Measurements from ENCODE around the gene DENND11. TPM values are rescaled to one million over a fixed set of nuclear protein-coding genes. Genes with fewer than 3 reads are reported as not detected.
"Not testable (repeated sequence)": the region's sequence is repeated elsewhere in the genome, so short reads cannot be mapped to it uniquely, and the experiment has no call there.

The DENND11 gene
- total RNA-seq, 1 donor from 2014 or later = 40.2 TPM

DNA sequence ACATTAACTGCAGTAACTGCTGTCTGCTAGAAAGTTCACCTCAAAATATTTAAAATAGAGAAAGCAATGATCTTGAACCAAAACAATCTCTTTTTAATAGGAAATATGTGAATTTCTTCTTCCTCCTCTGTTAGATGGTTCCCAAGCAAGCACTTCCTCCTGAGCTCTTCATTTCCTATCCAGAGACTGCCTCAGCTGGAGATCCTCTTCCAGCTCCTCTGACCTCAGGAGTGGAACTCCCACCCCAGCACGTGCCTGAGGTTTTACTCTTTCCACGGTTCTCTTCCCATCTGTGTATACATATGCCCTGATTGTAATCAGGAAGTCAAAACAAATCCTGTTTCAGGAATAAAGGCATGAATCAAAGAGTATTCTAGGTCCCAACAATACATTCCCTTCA lies 5.6 kb downstream of the DENND11 start:
- intact Hi-C loops (cut with DNase I) = no loop called here
- no peak overlapping the region for H3K27ac ChIP-seq
- TF ChIP-seq, protein P1, sequence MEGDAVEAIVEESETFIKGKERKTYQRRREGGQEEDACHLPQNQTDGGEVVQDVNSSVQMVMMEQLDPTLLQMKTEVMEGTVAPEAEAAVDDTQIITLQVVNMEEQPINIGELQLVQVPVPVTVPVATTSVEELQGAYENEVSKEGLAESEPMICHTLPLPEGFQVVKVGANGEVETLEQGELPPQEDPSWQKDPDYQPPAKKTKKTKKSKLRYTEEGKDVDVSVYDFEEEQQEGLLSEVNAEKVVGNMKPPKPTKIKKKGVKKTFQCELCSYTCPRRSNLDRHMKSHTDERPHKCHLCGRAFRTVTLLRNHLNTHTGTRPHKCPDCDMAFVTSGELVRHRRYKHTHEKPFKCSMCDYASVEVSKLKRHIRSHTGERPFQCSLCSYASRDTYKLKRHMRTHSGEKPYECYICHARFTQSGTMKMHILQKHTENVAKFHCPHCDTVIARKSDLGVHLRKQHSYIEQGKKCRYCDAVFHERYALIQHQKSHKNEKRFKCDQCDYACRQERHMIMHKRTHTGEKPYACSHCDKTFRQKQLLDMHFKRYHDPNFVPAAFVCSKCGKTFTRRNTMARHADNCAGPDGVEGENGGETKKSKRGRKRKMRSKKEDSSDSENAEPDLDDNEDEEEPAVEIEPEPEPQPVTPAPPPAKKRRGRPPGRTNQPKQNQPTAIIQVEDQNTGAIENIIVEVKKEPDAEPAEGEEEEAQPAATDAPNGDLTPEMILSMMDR (IDR thresholded peaks at IDR 0.05) = no peak
- H3K36me3 ChIP-seq = no peaks in the 10 kb centered on the region
- ATAC-seq = peak; percentile 41
- H3K9me3 ChIP-seq = no peaks in the 10 kb centered on the region
- peaks cover 32% of the 10 kb centered on the region for H3K4me1 ChIP-seq
- no peak for DNase-seq
- no peaks in the 10 kb centered on the region for H3K27me3 ChIP-seq
- H3K4me3 ChIP-seq = no peak overlapping the region

GRCh38 chr7:141695803-141696289 lies 6.1 kb downstream of the DENND11 start:
- intact Hi-C loops (cut with DNase I) = no loop called here
- Histone ChIP-seq H3K27me3 (no peaks in the 10 kb centered on the region), H3K4me1 (peaks cover 32% of the 10 kb centered on the region), H3K36me3 (no peaks in the 10 kb centered on the region), H3K4me3 (no peak overlapping the region), H3K27ac (no peak overlapping the region), H3K9me3 (no peaks in the 10 kb centered on the region)
- peak; percentile 36 for ATAC-seq
- no peak for DNase-seq
- TF ChIP-seq, protein P1 (IDR thresholded peaks at IDR 0.05) = no peak

DNA sequence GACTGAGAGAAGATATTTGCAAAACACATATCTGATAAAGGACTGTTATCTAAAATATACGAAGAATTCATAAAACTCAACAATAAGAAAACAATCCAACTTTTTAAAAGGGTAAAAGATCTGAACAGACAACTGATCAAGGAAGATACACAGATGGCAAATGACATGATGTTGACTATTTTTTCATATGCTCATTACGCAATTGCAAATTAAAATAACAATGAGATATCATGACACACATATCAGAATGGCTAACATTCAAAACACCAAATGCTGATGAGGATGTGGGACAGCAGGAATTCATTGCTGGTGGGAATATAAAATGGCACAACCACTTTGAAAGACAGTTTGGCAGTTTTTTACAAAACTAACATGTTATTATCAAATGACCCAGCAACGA lies 8.9 kb downstream of the DENND11 start:
- no peak overlapping the region for H3K4me3 ChIP-seq
- intact Hi-C loops (cut with DNase I) = no loop called here
- peaks cover 27% of the 10 kb centered on the region for H3K4me1 ChIP-seq
- TF ChIP-seq, protein P1 (IDR thresholded peaks at IDR 0.05) = no peak
- DNase-seq = no peak
- H3K27ac ChIP-seq = no peak overlapping the region
- H3K27me3 ChIP-seq = no peaks in the 10 kb centered on the region
- ATAC-seq = no peak
- H3K36me3 ChIP-seq = no peaks in the 10 kb centered on the region
- H3K9me3 ChIP-seq = no peaks in the 10 kb centered on the region

GRCh38 chr7:141691961-141692360 lies 10.0 kb downstream of the DENND11 start:
- intact Hi-C loops (cut with DNase I) = no loop called here
- DNase-seq = no peak
- H3K36me3 ChIP-seq = no peaks in the 10 kb centered on the region
- TF ChIP-seq, protein P1 (IDR thresholded peaks at IDR 0.05) = no peak
- peaks cover 16% of the 10 kb centered on the region for H3K4me1 ChIP-seq
- no peaks in the 10 kb centered on the region for H3K27me3 ChIP-seq
- no peak overlapping the region for H3K27ac ChIP-seq
- no peak for ATAC-seq
- no peaks in the 10 kb centered on the region for H3K9me3 ChIP-seq
- H3K4me3 ChIP-seq = no peak overlapping the region

DNA sequence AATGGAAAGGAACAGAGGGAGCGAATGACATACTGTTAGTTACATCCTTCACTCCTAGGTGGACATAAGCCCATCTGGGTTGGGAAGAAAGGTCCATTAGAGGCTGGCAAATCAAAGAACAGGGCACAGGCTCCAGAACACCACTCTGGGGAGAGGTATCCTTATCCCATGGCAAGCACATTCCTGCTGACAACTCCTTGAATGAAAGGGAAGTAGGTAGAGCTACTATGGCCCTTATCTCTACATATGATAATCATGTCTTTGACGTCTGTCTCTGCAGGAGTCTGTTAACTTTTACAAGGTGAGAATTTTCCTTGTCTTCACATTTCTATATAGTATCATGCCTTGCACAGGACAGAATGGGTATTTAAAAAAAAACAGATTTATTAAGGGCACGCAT lies 10.4 kb downstream of the DENND11 start:
- H3K9me3 ChIP-seq = no peaks in the 10 kb centered on the region

DNA sequence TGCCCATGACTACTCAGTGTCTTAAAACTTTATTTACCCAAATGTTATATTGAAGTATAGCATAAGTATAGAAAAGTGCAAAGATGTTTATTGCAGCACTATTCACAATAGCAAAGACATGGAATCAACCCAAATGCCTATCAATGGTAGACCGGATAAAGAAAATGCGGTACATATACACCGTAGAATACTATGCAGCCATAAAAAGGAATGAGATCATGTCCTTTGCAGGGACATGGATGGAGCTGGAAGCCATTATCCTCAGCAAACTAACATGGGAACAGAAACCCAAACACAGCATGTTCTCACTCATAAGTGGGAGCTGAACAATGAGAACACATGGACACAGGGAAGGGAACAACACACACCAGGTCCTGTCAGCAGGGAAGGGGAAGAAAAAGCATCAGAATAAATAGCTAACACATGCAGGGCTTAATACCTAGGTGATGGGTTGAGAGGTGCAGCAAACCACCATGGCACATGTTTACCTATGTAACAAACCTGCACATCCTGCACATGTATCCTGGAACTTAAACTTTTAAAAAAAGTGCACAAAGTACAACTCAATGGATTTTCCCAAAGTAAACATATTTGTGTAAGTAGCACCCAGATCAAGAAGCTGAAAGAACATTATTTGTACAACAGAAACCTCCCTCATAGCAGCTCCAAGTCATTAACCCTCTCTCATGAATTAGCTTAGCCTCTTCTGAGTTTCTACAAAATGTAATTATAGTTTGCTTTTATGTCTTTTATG lies 12.7 kb downstream of the DENND11 start:
- ATAC-seq; H3K27ac ChIP-seq; intact Hi-C loops (cut with DNase I); DNase-seq; H3K4me1 ChIP-seq; H3K4me3 ChIP-seq; H3K27me3 ChIP-seq; H3K9me3 ChIP-seq: not testable (repeated sequence)
- H3K36me3 ChIP-seq = peaks cover 11% of the 10 kb centered on the region

More for the DNA sequence above, 10.4 kb downstream of the DENND11 start:
- no peak overlapping the region for H3K4me3 ChIP-seq
- intact Hi-C loops (cut with DNase I) = no loop called here
- peaks cover 11% of the 10 kb centered on the region for H3K4me1 ChIP-seq
- H3K36me3 ChIP-seq = no peaks in the 10 kb centered on the region
- DNase-seq (no peak), ATAC-seq (no peak)
- TF ChIP-seq, protein P1 (IDR thresholded peaks at IDR 0.05) = no peak
- H3K27ac ChIP-seq = no peak overlapping the region
- no peaks in the 10 kb centered on the region for H3K27me3 ChIP-seq
